ENCODE measurements around the gene PPDPF. TPM values are rescaled to one million over a fixed set of nuclear protein-coding genes. Genes with fewer than 3 reads are reported as not detected.

PPDPF gene
- total RNA-seq, 1 experiment from 2014 or later, result 51.0 TPM

Other genes starting within 250 kb of the PPDPF start
- 49.2 and 61.3 TPM in 2 replicates for gene ARFGAP1, start 248.0 kb upstream of the PPDPF start, total RNA-seq (2014; rRNA removed; shearing (Covaris generic); ENCODE audit: low replicate concordance)
- gene COL20A1, start 227.6 kb upstream of the PPDPF start, total RNA-seq (2014; rRNA removed; shearing (Covaris generic); ENCODE audit: low replicate concordance), result 3.1 and 3.4 TPM in 2 replicates
- gene CHRNA4, start 159.4 kb upstream of the PPDPF start, total RNA-seq (2014; rRNA removed; shearing (Covaris generic); ENCODE audit: low replicate concordance), result not detected in 2 replicates
- not detected in 2 replicates for gene KCNQ2, start 48.1 kb upstream of the PPDPF start, total RNA-seq (2014; rRNA removed; shearing (Covaris generic); ENCODE audit: low replicate concordance)
- 0.71 TPM in 1 of 2 replicates, not detected in the other for gene EEF1A2, start 21.7 kb upstream of the PPDPF start, total RNA-seq (2014; rRNA removed; shearing (Covaris generic); ENCODE audit: low replicate concordance)
- 0.51 TPM in 1 of 2 replicates, not detected in the other for gene PTK6, start 16.6 kb downstream of the PPDPF start, total RNA-seq (2014; rRNA removed; shearing (Covaris generic); ENCODE audit: low replicate concordance)
- not detected in 2 replicates for gene SRMS, start 27.0 kb downstream of the PPDPF start, total RNA-seq (2014; rRNA removed; shearing (Covaris generic); ENCODE audit: low replicate concordance)
- gene FNDC11, start 33.4 kb downstream of the PPDPF start, total RNA-seq (2014; rRNA removed; shearing (Covaris generic); ENCODE audit: low replicate concordance), result 0.48 and 1.6 TPM in 2 replicates
- 15.4 and 15.8 TPM in 2 replicates for gene HELZ2, start 53.5 kb downstream of the PPDPF start, total RNA-seq (2014; rRNA removed; shearing (Covaris generic); ENCODE audit: low replicate concordance)
- gene GMEB2, start 106.3 kb downstream of the PPDPF start, total RNA-seq (2014; rRNA removed; shearing (Covaris generic); ENCODE audit: low replicate concordance), result 8.4 and 13.7 TPM in 2 replicates
- 1.4 and 4.1 TPM in 2 replicates for gene STMN3, start 132.7 kb downstream of the PPDPF start, total RNA-seq (2014; rRNA removed; shearing (Covaris generic); ENCODE audit: low replicate concordance)
- 6.4 and 8.3 TPM in 2 replicates for gene RTEL1, start 137.5 kb downstream of the PPDPF start, total RNA-seq (2014; rRNA removed; shearing (Covaris generic); ENCODE audit: low replicate concordance)
- gene TNFRSF6B, start 175.9 kb downstream of the PPDPF start, total RNA-seq (2014; rRNA removed; shearing (Covaris generic); ENCODE audit: low replicate concordance), result 2.5 and 4.6 TPM in 2 replicates
- gene ARFRP1, start 187.2 kb downstream of the PPDPF start, total RNA-seq (2014; rRNA removed; shearing (Covaris generic); ENCODE audit: low replicate concordance), result 15.1 and 30.2 TPM in 2 replicates
- 12.2 and 33.6 TPM in 2 replicates for gene ZGPAT, start 187.3 kb downstream of the PPDPF start, total RNA-seq (2014; rRNA removed; shearing (Covaris generic); ENCODE audit: low replicate concordance)
- gene LIME1, start 215.9 kb downstream of the PPDPF start, total RNA-seq (2014; rRNA removed; shearing (Covaris generic); ENCODE audit: low replicate concordance), result 3.4 and 9.8 TPM in 2 replicates
- gene SLC2A4RG, start 219.0 kb downstream of the PPDPF start, total RNA-seq (2014; rRNA removed; shearing (Covaris generic); ENCODE audit: low replicate concordance), result 18.6 and 37.9 TPM in 2 replicates